Posterior vena cava (tissue), 2 donors: ENCODE measurements around the gene TMC6. TPM values are rescaled to one million over a fixed set of nuclear protein-coding genes. Genes with fewer than 3 reads are reported as not detected.

ENCODE experiments used
- DNase-seq: peaks from one replicate; pipeline ENCODE4 v3.0.0-alpha.2; 2020; ENCODE audit warnings: low spot score
- intact Hi-C, 2 donors: fragments of 100-400 bp; cut with DNase I; formaldehyde crosslinking; loops; one replicate each; pipeline versions ENCODE4 v1.14.1 to v1.14.2; 2022 to 2023
- total RNA-seq, 2 donors: library from RNA; stranded (reverse); fragmentation: NEBNext Ultra II Directional; extraction: Animal tissue kit (Norgen Biotek cat#: 25700); gene quantifications; one replicate each; pipeline ENCODE4 v1.2.1, GENCODE V29; 2021
- donor health status: DM: yes; HTN: yes; CAD: no.
- donor health status: DM: yes; HTN: yes; CAD: no.

The TMC6 gene
- total RNA-seq, 2 donors from 2014 or later: 35.6 to 37.4 TPM

GRCh38 chr17:78164748-78165607, 36.4 kb upstream of the TMC6 start:
- DNase-seq: no peak
- intact Hi-C loops: no loop called here

- no peak for DNase-seq
These were observed 35.6 kb upstream of the TMC6 start for GRCh38 chr17:78163881-78164747.

GRCh38 chr17:78159575-78160158, 31.1 kb upstream of the TMC6 start:
- DNase-seq: no peak
- intact Hi-C loops: no loop called here

More at GRCh38 chr17:78163881-78164747, 35.6 kb upstream of the TMC6 start:
- intact Hi-C loops: no loop called here

- DNase-seq: no peak
- intact Hi-C loops: no loop called here
These were observed 26.6 kb upstream of the TMC6 start for GRCh38 chr17:78154903-78155811.

- DNase-seq: no peak
- intact Hi-C loops: no loop called here
These were observed 23.0 kb upstream of the TMC6 start for GRCh38 chr17:78151514-78152008.

- intact Hi-C loops: no loop called here
- no peak for DNase-seq
These were observed 19.9 kb upstream of the TMC6 start for GRCh38 chr17:78148286-78149016.

GRCh38 chr17:78147315-78147998, 18.9 kb upstream of the TMC6 start:
- DNase-seq: peak; percentile 66
- intact Hi-C loops: no loop called here

- intact Hi-C loops: no loop called here
- peak; percentile 46 for DNase-seq
These were observed 18.3 kb upstream of the TMC6 start for GRCh38 chr17:78146881-78147280.

- intact Hi-C loops: no loop called here
- peak; percentile 47 for DNase-seq
These were observed 17.9 kb upstream of the TMC6 start for GRCh38 chr17:78146471-78146869.

GRCh38 chr17:78144736-78145641, 16.4 kb upstream of the TMC6 start:
- DNase-seq: peak; percentile 80
- intact Hi-C loops: no loop called here

- DNase-seq: peak; percentile 93
- intact Hi-C loops: no loop called here
These were observed 15.7 kb upstream of the TMC6 start for GRCh38 chr17:78144147-78144719.

- DNase-seq: no peak
- intact Hi-C loops: no loop called here
These were observed 14.9 kb upstream of the TMC6 start for GRCh38 chr17:78143214-78144146.

GRCh38 chr17:78142119-78142861, 13.7 kb upstream of the TMC6 start:
- DNase-seq: no peak
- intact Hi-C loops: no loop called here

- peak; percentile 77 for DNase-seq
- intact Hi-C loops: no loop called here
These were observed 13.0 kb upstream of the TMC6 start for GRCh38 chr17:78141437-78142118.
